ENCODE data around the gene FREM2. TPM values are rescaled to one million over a fixed set of nuclear protein-coding genes. Genes with fewer than 3 reads are reported as not detected.

The FREM2 gene
- total RNA-seq, 1 donor from 2014 or later, result 0.39 TPM

GRCh38 chr13:38669234-38669964 is 17.5 kb upstream of the FREM2 start:
- intact Hi-C loops (cut with micrococcal nuclease), result no loop called here
- no peaks in the 10 kb centered on the region for H3K4me1 Mint-ChIP-seq (ENCODE audit: low read depth)
- H3K4me3 Mint-ChIP-seq (ENCODE audit: low read depth), result no peak overlapping the region
- H3K36me3 Mint-ChIP-seq (ENCODE audit: low read depth), result no peaks in the 10 kb centered on the region
- no peak for DNase-seq (ENCODE audit: low spot score)
- H3K9me3 Mint-ChIP-seq, result no peaks in the 10 kb centered on the region
- no peak overlapping the region for H3K27ac Mint-ChIP-seq
- no peaks in the 10 kb centered on the region for H3K27me3 Mint-ChIP-seq (ENCODE audit: low read depth)

GRCh38 chr13:38670627-38671026 is 16.2 kb upstream of the FREM2 start:
- Mint-ChIP-seq H3K4me3 (ENCODE audit: low read depth) (no peak overlapping the region), H3K36me3 (ENCODE audit: low read depth) (no peaks in the 10 kb centered on the region)
- intact Hi-C loops (cut with micrococcal nuclease), result no loop called here

GRCh38 chr13:38671980-38672379 is 14.9 kb upstream of the FREM2 start:
- Mint-ChIP-seq H3K4me1 (ENCODE audit: low read depth) (no peaks in the 10 kb centered on the region), H3K4me3 (ENCODE audit: low read depth) (no peak overlapping the region), H3K36me3 (ENCODE audit: low read depth) (no peaks in the 10 kb centered on the region), H3K27ac (no peak overlapping the region), H3K27me3 (ENCODE audit: low read depth) (no peaks in the 10 kb centered on the region), H3K9me3 (no peaks in the 10 kb centered on the region)
- DNase-seq (ENCODE audit: low spot score), result no peak
- intact Hi-C loops (cut with micrococcal nuclease), result no loop called here

More at GRCh38 chr13:38670627-38671026, 16.2 kb upstream of the FREM2 start:
- no peaks in the 10 kb centered on the region for H3K27me3 Mint-ChIP-seq (ENCODE audit: low read depth)
- no peaks in the 10 kb centered on the region for H3K4me1 Mint-ChIP-seq (ENCODE audit: low read depth)
- H3K27ac Mint-ChIP-seq, result no peak overlapping the region
- DNase-seq (ENCODE audit: low spot score), result no peak
- H3K9me3 Mint-ChIP-seq, result no peaks in the 10 kb centered on the region

GRCh38 chr13:38674208-38674607 is 12.7 kb upstream of the FREM2 start:
- Mint-ChIP-seq H3K36me3 (ENCODE audit: low read depth) (no peaks in the 10 kb centered on the region), H3K27ac (no peak overlapping the region), H3K27me3 (ENCODE audit: low read depth) (no peaks in the 10 kb centered on the region), H3K4me3 (ENCODE audit: low read depth) (no peak overlapping the region), H3K9me3 (no peaks in the 10 kb centered on the region), H3K4me1 (ENCODE audit: low read depth) (no peaks in the 10 kb centered on the region)
- intact Hi-C loops (cut with micrococcal nuclease), result no loop called here
- no peak for DNase-seq (ENCODE audit: low spot score)

- Mint-ChIP-seq H3K27ac (no peak overlapping the region), H3K4me1 (ENCODE audit: low read depth) (no peaks in the 10 kb centered on the region), H3K36me3 (ENCODE audit: low read depth) (no peaks in the 10 kb centered on the region), H3K9me3 (no peaks in the 10 kb centered on the region), H3K4me3 (ENCODE audit: low read depth) (no peak overlapping the region), H3K27me3 (ENCODE audit: low read depth) (peaks cover 3% of the 10 kb centered on the region)
- DNase-seq (ENCODE audit: low spot score), result no peak
- intact Hi-C loops (cut with micrococcal nuclease), result no loop called here
Observed at GRCh38 chr13:38680912-38681311, 6.0 kb upstream of the FREM2 start.

GRCh38 chr13:38684714-38685113 is 2.2 kb upstream of the FREM2 start:
- Mint-ChIP-seq H3K36me3 (ENCODE audit: low read depth) (no peaks in the 10 kb centered on the region), H3K27me3 (ENCODE audit: low read depth) (peaks cover 13% of the 10 kb centered on the region), H3K9me3 (no peaks in the 10 kb centered on the region), H3K4me1 (ENCODE audit: low read depth) (no peaks in the 10 kb centered on the region), H3K27ac (no peak overlapping the region), H3K4me3 (ENCODE audit: low read depth) (no peak overlapping the region)
- intact Hi-C loops (cut with micrococcal nuclease), result no loop called here
- no peak for DNase-seq (ENCODE audit: low spot score)

- DNase-seq (ENCODE audit: low spot score), result no peak
- intact Hi-C loops (cut with micrococcal nuclease), result no loop called here
- Mint-ChIP-seq H3K4me3 (ENCODE audit: low read depth) (no peak overlapping the region), H3K27ac (no peak overlapping the region), H3K27me3 (ENCODE audit: low read depth) (peaks cover 13% of the 10 kb centered on the region), H3K9me3 (no peaks in the 10 kb centered on the region), H3K4me1 (ENCODE audit: low read depth) (no peaks in the 10 kb centered on the region), H3K36me3 (ENCODE audit: low read depth) (no peaks in the 10 kb centered on the region)
Observed at GRCh38 chr13:38685431-38685830, 1.4 kb upstream of the FREM2 start.

GRCh38 chr13:38685974-38686576 is 802 bp upstream of the FREM2 start:
- H3K4me3 Mint-ChIP-seq (ENCODE audit: low read depth), result no peak overlapping the region
- peaks cover 13% of the 10 kb centered on the region for H3K27me3 Mint-ChIP-seq (ENCODE audit: low read depth)
- no peaks in the 10 kb centered on the region for H3K4me1 Mint-ChIP-seq (ENCODE audit: low read depth)
- no peak for DNase-seq (ENCODE audit: low spot score)
- no peaks in the 10 kb centered on the region for H3K36me3 Mint-ChIP-seq (ENCODE audit: low read depth)
- no peaks in the 10 kb centered on the region for H3K9me3 Mint-ChIP-seq
- intact Hi-C loops (cut with micrococcal nuclease), result no loop called here
- no peak overlapping the region for H3K27ac Mint-ChIP-seq

GRCh38 chr13:38687246-38688229 is 661 bp downstream of the FREM2 start:
- Mint-ChIP-seq H3K36me3 (ENCODE audit: low read depth) (no peaks in the 10 kb centered on the region), H3K4me1 (ENCODE audit: low read depth) (no peaks in the 10 kb centered on the region), H3K27me3 (ENCODE audit: low read depth) (peaks cover 13% of the 10 kb centered on the region), H3K4me3 (ENCODE audit: low read depth) (no peak overlapping the region), H3K9me3 (no peaks in the 10 kb centered on the region), H3K27ac (no peak overlapping the region)
- DNase-seq (ENCODE audit: low spot score), result no peak
- intact Hi-C loops (cut with micrococcal nuclease), result no loop called here

- H3K4me1 Mint-ChIP-seq (ENCODE audit: low read depth), result no peaks in the 10 kb centered on the region
- H3K4me3 Mint-ChIP-seq (ENCODE audit: low read depth), result no peak overlapping the region
- no peaks in the 10 kb centered on the region for H3K9me3 Mint-ChIP-seq
- intact Hi-C loops (cut with micrococcal nuclease), result no loop called here
- no peak overlapping the region for H3K27ac Mint-ChIP-seq
- H3K36me3 Mint-ChIP-seq (ENCODE audit: low read depth), result no peaks in the 10 kb centered on the region
- peaks cover 13% of the 10 kb centered on the region for H3K27me3 Mint-ChIP-seq (ENCODE audit: low read depth)
- no peak for DNase-seq (ENCODE audit: low spot score)
Observed at GRCh38 chr13:38688674-38689073, 1.8 kb downstream of the FREM2 start.

- Mint-ChIP-seq H3K4me1 (ENCODE audit: low read depth) (no peaks in the 10 kb centered on the region), H3K9me3 (no peaks in the 10 kb centered on the region), H3K4me3 (ENCODE audit: low read depth) (no peak overlapping the region), H3K27ac (no peak overlapping the region), H3K36me3 (ENCODE audit: low read depth) (no peaks in the 10 kb centered on the region), H3K27me3 (ENCODE audit: low read depth) (peaks cover 13% of the 10 kb centered on the region)
- intact Hi-C loops (cut with micrococcal nuclease), result no loop called here
- no peak for DNase-seq (ENCODE audit: low spot score)
Observed at GRCh38 chr13:38690231-38690630, 3.4 kb downstream of the FREM2 start.

- Mint-ChIP-seq H3K36me3 (ENCODE audit: low read depth) (no peaks in the 10 kb centered on the region), H3K4me1 (ENCODE audit: low read depth) (no peaks in the 10 kb centered on the region), H3K4me3 (ENCODE audit: low read depth) (no peak overlapping the region), H3K27me3 (ENCODE audit: low read depth) (no peaks in the 10 kb centered on the region), H3K27ac (no peak overlapping the region), H3K9me3 (no peaks in the 10 kb centered on the region)
- no peak for DNase-seq (ENCODE audit: low spot score)
- intact Hi-C loops (cut with micrococcal nuclease), result no loop called here
Observed at GRCh38 chr13:38693168-38693567, 6.3 kb downstream of the FREM2 start.

GRCh38 chr13:38693641-38694040 is 6.8 kb downstream of the FREM2 start:
- H3K4me1 Mint-ChIP-seq (ENCODE audit: low read depth), result no peaks in the 10 kb centered on the region
- no peak for DNase-seq (ENCODE audit: low spot score)
- H3K9me3 Mint-ChIP-seq, result no peaks in the 10 kb centered on the region
- no peak overlapping the region for H3K27ac Mint-ChIP-seq
- no peaks in the 10 kb centered on the region for H3K36me3 Mint-ChIP-seq (ENCODE audit: low read depth)
- H3K27me3 Mint-ChIP-seq (ENCODE audit: low read depth), result no peaks in the 10 kb centered on the region
- intact Hi-C loops (cut with micrococcal nuclease), result no loop called here
- no peak overlapping the region for H3K4me3 Mint-ChIP-seq (ENCODE audit: low read depth)
